Panc1 (cell line): ENCODE measurements around the gene SLAIN2.

ENCODE experiments used
- POLR2AphosphoS5 ChIP-seq: IDR thresholded peaks from 2 replicates; pipeline ENCODE4 v1.6.1; 2012; ENCODE audit warnings: mild to moderate bottlenecking, low read depth, low read length, moderate library complexity
- SIN3A ChIP-seq: IDR thresholded peaks from 2 replicates; pipeline ENCODE4 v1.6.1; 2012; ENCODE audit warnings: low read depth, mild to moderate bottlenecking, low read length, moderate library complexity, borderline replicate concordance; ENCODE audit not compliant: insufficient read depth
- TF ChIP-seq, protein P1 (sequence below): fragments of 450-650 bp; IDR thresholded peaks from 2 replicates; pipeline ENCODE4 v1.5.1; 2017; ENCODE audit warnings: mild to moderate bottlenecking
- TF ChIP-seq, protein P2 (sequence below), 2 experiments: IDR thresholded peaks; 2 replicates each; pipeline ENCODE4 v1.6.1; 2011 to 2012; ENCODE audit warnings: low read depth in 2 of 2, control low read depth in 1 of 2, low read length in 1 of 2, mild to moderate bottlenecking in 1 of 2, moderate library complexity in 1 of 2; ENCODE audit not compliant: insufficient read depth in 1 of 2

DNA sequence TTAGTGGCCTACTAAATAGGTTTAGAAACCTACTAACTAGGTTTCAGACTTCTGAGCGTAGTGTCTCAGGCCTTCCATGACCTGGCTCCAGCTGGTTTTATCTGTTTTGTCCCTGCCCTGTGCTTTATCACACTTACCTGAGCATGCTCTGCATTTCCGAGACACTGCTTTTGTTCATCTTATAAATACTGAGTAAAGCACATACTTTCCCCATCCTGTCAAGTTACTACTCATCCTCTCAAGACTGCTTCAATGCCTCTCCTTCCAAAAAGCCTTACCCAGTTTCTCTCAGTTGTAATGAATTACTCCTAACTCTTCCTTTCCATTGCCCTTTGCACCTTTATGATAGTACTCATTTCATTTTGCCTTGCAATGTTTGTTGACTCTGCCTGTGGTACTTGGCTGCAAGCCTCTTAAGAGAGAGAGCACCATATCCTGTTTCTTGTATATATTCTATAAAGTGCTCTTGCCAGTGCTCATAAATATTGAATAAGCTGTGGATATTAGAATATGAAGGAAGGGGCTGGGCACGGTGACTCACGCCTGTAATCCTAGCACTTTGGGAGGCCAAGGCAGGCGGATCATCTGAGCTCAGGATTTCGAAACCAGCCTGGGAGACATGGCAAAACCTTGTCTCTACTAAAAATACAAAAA is 34.4 kb downstream of the SLAIN2 start:
- TF ChIP-seq, protein P1, sequence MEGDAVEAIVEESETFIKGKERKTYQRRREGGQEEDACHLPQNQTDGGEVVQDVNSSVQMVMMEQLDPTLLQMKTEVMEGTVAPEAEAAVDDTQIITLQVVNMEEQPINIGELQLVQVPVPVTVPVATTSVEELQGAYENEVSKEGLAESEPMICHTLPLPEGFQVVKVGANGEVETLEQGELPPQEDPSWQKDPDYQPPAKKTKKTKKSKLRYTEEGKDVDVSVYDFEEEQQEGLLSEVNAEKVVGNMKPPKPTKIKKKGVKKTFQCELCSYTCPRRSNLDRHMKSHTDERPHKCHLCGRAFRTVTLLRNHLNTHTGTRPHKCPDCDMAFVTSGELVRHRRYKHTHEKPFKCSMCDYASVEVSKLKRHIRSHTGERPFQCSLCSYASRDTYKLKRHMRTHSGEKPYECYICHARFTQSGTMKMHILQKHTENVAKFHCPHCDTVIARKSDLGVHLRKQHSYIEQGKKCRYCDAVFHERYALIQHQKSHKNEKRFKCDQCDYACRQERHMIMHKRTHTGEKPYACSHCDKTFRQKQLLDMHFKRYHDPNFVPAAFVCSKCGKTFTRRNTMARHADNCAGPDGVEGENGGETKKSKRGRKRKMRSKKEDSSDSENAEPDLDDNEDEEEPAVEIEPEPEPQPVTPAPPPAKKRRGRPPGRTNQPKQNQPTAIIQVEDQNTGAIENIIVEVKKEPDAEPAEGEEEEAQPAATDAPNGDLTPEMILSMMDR: no peak
- TF ChIP-seq POLR2AphosphoS5 (no peak), SIN3A (no peak)
- TF ChIP-seq, protein P2, sequence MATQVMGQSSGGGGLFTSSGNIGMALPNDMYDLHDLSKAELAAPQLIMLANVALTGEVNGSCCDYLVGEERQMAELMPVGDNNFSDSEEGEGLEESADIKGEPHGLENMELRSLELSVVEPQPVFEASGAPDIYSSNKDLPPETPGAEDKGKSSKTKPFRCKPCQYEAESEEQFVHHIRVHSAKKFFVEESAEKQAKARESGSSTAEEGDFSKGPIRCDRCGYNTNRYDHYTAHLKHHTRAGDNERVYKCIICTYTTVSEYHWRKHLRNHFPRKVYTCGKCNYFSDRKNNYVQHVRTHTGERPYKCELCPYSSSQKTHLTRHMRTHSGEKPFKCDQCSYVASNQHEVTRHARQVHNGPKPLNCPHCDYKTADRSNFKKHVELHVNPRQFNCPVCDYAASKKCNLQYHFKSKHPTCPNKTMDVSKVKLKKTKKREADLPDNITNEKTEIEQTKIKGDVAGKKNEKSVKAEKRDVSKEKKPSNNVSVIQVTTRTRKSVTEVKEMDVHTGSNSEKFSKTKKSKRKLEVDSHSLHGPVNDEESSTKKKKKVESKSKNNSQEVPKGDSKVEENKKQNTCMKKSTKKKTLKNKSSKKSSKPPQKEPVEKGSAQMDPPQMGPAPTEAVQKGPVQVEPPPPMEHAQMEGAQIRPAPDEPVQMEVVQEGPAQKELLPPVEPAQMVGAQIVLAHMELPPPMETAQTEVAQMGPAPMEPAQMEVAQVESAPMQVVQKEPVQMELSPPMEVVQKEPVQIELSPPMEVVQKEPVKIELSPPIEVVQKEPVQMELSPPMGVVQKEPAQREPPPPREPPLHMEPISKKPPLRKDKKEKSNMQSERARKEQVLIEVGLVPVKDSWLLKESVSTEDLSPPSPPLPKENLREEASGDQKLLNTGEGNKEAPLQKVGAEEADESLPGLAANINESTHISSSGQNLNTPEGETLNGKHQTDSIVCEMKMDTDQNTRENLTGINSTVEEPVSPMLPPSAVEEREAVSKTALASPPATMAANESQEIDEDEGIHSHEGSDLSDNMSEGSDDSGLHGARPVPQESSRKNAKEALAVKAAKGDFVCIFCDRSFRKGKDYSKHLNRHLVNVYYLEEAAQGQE (IDR thresholded peaks at IDR 0.05; ENCODE audit: insufficient read depth in 1 of 2, low read depth in 2 of 2, low read length in 1 of 2): no peak
